ENCODE data around the gene ATP12A.
A peak's percentile ranks its signal among the peaks of the same experiment; 100 is the strongest.
"Not testable (repeated sequence)": the region's sequence is repeated elsewhere in the genome, so short reads cannot be mapped to it uniquely, and the experiment has no call there.

ATP12A gene

GRCh38 chr13:24691381-24691780, 11.2 kb downstream of the ATP12A start:
- no peak for DNase-seq

- no peak for DNase-seq
These were observed 12.4 kb downstream of the ATP12A start for GRCh38 chr13:24692561-24692960.

GRCh38 chr13:24693862-24694471, 13.8 kb downstream of the ATP12A start:
- DNase-seq, result peak; percentile 10

- DNase-seq, result no peak
These were observed 14.7 kb downstream of the ATP12A start for GRCh38 chr13:24694907-24695306.

- no peak for DNase-seq
These were observed 18.5 kb downstream of the ATP12A start for GRCh38 chr13:24698686-24699085.

- DNase-seq, result no peak
These were observed 19.3 kb downstream of the ATP12A start for GRCh38 chr13:24699541-24699940.

GRCh38 chr13:24700539-24700938, 20.3 kb downstream of the ATP12A start:
- DNase-seq, result no peak

- no peak for DNase-seq
These were observed 26.8 kb downstream of the ATP12A start for GRCh38 chr13:24706886-24707585.

GRCh38 chr13:24709186-24709913, 29.1 kb downstream of the ATP12A start:
- DNase-seq, result no peak

GRCh38 chr13:24713022-24713421, 32.8 kb downstream of the ATP12A start:
- DNase-seq, result no peak

GRCh38 chr13:24716011-24716410, 35.8 kb downstream of the ATP12A start:
- no peak for DNase-seq

GRCh38 chr13:24716446-24716845, 36.2 kb downstream of the ATP12A start:
- no peak for DNase-seq

- no peak for DNase-seq
These were observed 37.0 kb downstream of the ATP12A start for GRCh38 chr13:24717217-24717616.

- DNase-seq, result no peak
These were observed 38.2 kb downstream of the ATP12A start for GRCh38 chr13:24718192-24718965.

GRCh38 chr13:24719139-24719538, 38.9 kb downstream of the ATP12A start:
- DNase-seq, result no peak

GRCh38 chr13:24723206-24723605, 43.0 kb downstream of the ATP12A start:
- no peak for DNase-seq

GRCh38 chr13:24724714-24725113, 44.5 kb downstream of the ATP12A start:
- no peak for DNase-seq

GRCh38 chr13:24725379-24725778, 45.2 kb downstream of the ATP12A start:
- no peak for DNase-seq

GRCh38 chr13:24727731-24728601, 47.8 kb downstream of the ATP12A start:
- DNase-seq, result peak; percentile 36

- not testable (repeated sequence) for DNase-seq
These were observed 50.8 kb downstream of the ATP12A start for GRCh38 chr13:24730873-24731567.

GRCh38 chr13:24734950-24735349, 54.7 kb downstream of the ATP12A start:
- no peak for DNase-seq

- DNase-seq, result no peak
These were observed 56.8 kb downstream of the ATP12A start for GRCh38 chr13:24737042-24737441.

Measured in NCI-H2029 treated with DMSO at 0.1 percent for 48 hours (cell line).